H1 (cell line): Measurements from ENCODE around the gene CMIP.

Experiments
- BRCA1 ChIP-seq: IDR thresholded peaks from 2 replicates; pipeline ENCODE4 v1.6.1; 2012; ENCODE audit warnings: low read depth, low read length, improper control_type of control experiment
- CHD2 ChIP-seq: IDR thresholded peaks from 2 replicates; pipeline ENCODE4 v1.6.1; 2012; ENCODE audit warnings: low read length, improper control_type of control experiment
- EGR1 ChIP-seq: IDR thresholded peaks from 2 replicates; pipeline ENCODE4 v1.6.1; 2011; ENCODE audit warnings: low read depth, low read length, borderline replicate concordance
- EP300 ChIP-seq, 2 experiments: IDR thresholded peaks; 1 replicate in 1 of 2; 2 replicates in 1 of 2; pipeline ENCODE4 v1.6.1; 2011 to 2012; ENCODE audit warnings: low read depth in 2 of 2, low read length in 2 of 2, mild to moderate bottlenecking in 2 of 2, borderline replicate concordance in 1 of 2, inconsistent platforms in 1 of 2, moderate library complexity in 1 of 2
- JUND ChIP-seq: IDR thresholded peaks from 2 replicates; pipeline ENCODE4 v1.6.1; 2011; ENCODE audit warnings: mild to moderate bottlenecking, improper control_type of control experiment, low read length
- POLR2A ChIP-seq, 2 experiments: IDR thresholded peaks; 1 replicate in 1 of 2; 2 replicates in 1 of 2; pipeline ENCODE4 v1.6.1; 2011; ENCODE audit warnings: low read depth in 2 of 2, low read length in 2 of 2, mild to moderate bottlenecking in 2 of 2; ENCODE audit errors: control extremely low read depth in 1 of 2
- TAF1 ChIP-seq: IDR thresholded peaks from 2 replicates; pipeline ENCODE4 v1.6.1; 2011; ENCODE audit warnings: mild to moderate bottlenecking, low read depth, low read length
- TF ChIP-seq, protein P1 (sequence below): IDR thresholded peaks from 2 replicates; pipeline ENCODE4 v1.6.1; 2011; ENCODE audit warnings: low read length, improper control_type of control experiment
- TF ChIP-seq, protein P2 (sequence below), 3 experiments: IDR thresholded peaks; 1 replicate in 2 of 3; 2 replicates in 1 of 3; pipeline versions ENCODE4 v1.5.1 to v1.6.1; 2011; ENCODE audit warnings: low read length in 3 of 3, mild to moderate bottlenecking in 3 of 3, inconsistent platforms in 2 of 3, low read depth in 1 of 3, moderate library complexity in 1 of 3; ENCODE audit not compliant: insufficient read depth in 1 of 3; ENCODE audit errors: control extremely low read depth in 1 of 3

DNA sequence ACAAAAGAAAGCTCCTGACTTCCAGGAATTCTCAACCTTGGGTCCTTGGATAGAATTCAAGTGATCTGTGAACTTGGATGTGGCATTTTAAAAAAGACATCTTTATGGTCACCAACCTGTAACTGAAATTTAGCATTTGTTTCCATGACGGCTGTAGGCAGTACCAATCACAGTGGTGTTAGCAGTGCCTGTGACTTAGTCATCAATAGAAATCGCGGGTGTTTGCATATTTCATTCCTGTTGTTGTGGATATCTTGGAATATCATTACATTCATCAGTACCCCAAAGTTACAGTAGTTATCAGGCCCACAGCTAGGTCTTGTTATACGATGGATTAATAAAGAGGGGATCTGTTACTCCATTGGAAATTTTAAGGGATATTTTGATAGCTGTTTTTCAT lies 81.6 kb downstream of the CMIP start:
- no peak for TF ChIP-seq POLR2A (IDR thresholded peaks at IDR 0.05; ENCODE audit: control extremely low read depth in 1 of 2, low read depth in 2 of 2, low read length in 2 of 2)
- no peak for TF ChIP-seq JUND
- TF ChIP-seq, protein P1, sequence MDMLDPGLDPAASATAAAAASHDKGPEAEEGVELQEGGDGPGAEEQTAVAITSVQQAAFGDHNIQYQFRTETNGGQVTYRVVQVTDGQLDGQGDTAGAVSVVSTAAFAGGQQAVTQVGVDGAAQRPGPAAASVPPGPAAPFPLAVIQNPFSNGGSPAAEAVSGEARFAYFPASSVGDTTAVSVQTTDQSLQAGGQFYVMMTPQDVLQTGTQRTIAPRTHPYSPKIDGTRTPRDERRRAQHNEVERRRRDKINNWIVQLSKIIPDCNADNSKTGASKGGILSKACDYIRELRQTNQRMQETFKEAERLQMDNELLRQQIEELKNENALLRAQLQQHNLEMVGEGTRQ: no peak
- TF ChIP-seq EP300 (IDR thresholded peaks at IDR 0.05; ENCODE audit: borderline replicate concordance in 1 of 2, low read depth in 2 of 2, low read length in 2 of 2): no peak
- no peak for TF ChIP-seq CHD2
- no peak for TF ChIP-seq BRCA1
- TF ChIP-seq TAF1: no peak
- TF ChIP-seq EGR1: no peak
- TF ChIP-seq, protein P2, sequence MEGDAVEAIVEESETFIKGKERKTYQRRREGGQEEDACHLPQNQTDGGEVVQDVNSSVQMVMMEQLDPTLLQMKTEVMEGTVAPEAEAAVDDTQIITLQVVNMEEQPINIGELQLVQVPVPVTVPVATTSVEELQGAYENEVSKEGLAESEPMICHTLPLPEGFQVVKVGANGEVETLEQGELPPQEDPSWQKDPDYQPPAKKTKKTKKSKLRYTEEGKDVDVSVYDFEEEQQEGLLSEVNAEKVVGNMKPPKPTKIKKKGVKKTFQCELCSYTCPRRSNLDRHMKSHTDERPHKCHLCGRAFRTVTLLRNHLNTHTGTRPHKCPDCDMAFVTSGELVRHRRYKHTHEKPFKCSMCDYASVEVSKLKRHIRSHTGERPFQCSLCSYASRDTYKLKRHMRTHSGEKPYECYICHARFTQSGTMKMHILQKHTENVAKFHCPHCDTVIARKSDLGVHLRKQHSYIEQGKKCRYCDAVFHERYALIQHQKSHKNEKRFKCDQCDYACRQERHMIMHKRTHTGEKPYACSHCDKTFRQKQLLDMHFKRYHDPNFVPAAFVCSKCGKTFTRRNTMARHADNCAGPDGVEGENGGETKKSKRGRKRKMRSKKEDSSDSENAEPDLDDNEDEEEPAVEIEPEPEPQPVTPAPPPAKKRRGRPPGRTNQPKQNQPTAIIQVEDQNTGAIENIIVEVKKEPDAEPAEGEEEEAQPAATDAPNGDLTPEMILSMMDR (IDR thresholded peaks at IDR 0.05; ENCODE audit: control extremely low read depth in 1 of 3, insufficient read depth in 1 of 3, low read depth in 1 of 3, low read length in 3 of 3): no peak
